ENCODE measurements around the gene TPPP2.

GRCh38 chr14:21020977-21021545 is 9.0 kb upstream of the TPPP2 start:
- TF ChIP-seq EZH2 (IDR thresholded peaks at IDR 0.05; ENCODE audit: borderline replicate concordance, insufficient read depth, low read depth, low read length, poor library complexity, severe bottlenecking) = no peak
- TF ChIP-seq, protein P1, sequence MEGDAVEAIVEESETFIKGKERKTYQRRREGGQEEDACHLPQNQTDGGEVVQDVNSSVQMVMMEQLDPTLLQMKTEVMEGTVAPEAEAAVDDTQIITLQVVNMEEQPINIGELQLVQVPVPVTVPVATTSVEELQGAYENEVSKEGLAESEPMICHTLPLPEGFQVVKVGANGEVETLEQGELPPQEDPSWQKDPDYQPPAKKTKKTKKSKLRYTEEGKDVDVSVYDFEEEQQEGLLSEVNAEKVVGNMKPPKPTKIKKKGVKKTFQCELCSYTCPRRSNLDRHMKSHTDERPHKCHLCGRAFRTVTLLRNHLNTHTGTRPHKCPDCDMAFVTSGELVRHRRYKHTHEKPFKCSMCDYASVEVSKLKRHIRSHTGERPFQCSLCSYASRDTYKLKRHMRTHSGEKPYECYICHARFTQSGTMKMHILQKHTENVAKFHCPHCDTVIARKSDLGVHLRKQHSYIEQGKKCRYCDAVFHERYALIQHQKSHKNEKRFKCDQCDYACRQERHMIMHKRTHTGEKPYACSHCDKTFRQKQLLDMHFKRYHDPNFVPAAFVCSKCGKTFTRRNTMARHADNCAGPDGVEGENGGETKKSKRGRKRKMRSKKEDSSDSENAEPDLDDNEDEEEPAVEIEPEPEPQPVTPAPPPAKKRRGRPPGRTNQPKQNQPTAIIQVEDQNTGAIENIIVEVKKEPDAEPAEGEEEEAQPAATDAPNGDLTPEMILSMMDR (IDR thresholded peaks at IDR 0.05) = no peak

Data from B cell (primary cell).